Mesendoderm (in vitro differentiated cells): ENCODE measurements around the gene NUP107.

ENCODE experiments used
- DNase-seq: peaks from one replicate; pipeline ENCODE4 v3.0.0; 2013
- H2AK5ac ChIP-seq: 2 replicates; pipeline ENCODE4 v1.6.1; 2013; ENCODE audit warnings: low read length, inconsistent platforms
- H2BK120ac ChIP-seq: 2 replicates; pipeline ENCODE4 v1.6.1; 2013; ENCODE audit warnings: low read depth, mild to moderate bottlenecking, low read length, moderate library complexity, mixed read lengths
- H2BK15ac ChIP-seq: replicated peaks from 2 replicates; pipeline ENCODE4 v1.6.1; 2013; ENCODE audit warnings: low read depth, mild to moderate bottlenecking, moderate library complexity
- H2BK5ac ChIP-seq: 2 replicates; pipeline ENCODE4 v1.6.1; 2013; ENCODE audit warnings: low read length, inconsistent platforms
- H3K18ac ChIP-seq: 2 replicates; pipeline ENCODE4 v1.6.1; 2013; ENCODE audit warnings: mild to moderate bottlenecking, low read length, mixed read lengths
- H3K23ac ChIP-seq: one replicate; pipeline ENCODE4 v1.6.1; 2013; ENCODE audit warnings: low read length
- H3K27ac ChIP-seq: 2 replicates; pipeline ENCODE4 v1.5.1; 2013; ENCODE audit warnings: low read depth, mild to moderate bottlenecking, inconsistent platforms, low read length, moderate library complexity
- H3K27me3 ChIP-seq: 2 replicates; pipeline ENCODE4 v1.6.1; 2013; ENCODE audit warnings: low read length, control low read depth, mild to moderate bottlenecking, inconsistent platforms; ENCODE audit not compliant: insufficient read depth, poor library complexity
- H3K36me3 ChIP-seq: 2 replicates; pipeline ENCODE4 v1.6.1; 2013; ENCODE audit warnings: low read length, inconsistent platforms; ENCODE audit not compliant: control insufficient read depth, insufficient read depth
- H3K4ac ChIP-seq: one replicate; pipeline ENCODE4 v1.6.1; 2013; ENCODE audit warnings: low read depth, mild to moderate bottlenecking, low read length, moderate library complexity
- H3K4me1 ChIP-seq: 2 replicates; pipeline ENCODE4 v1.6.1; 2013; ENCODE audit warnings: low read depth, low read length, inconsistent platforms; ENCODE audit not compliant: control insufficient read depth
- H3K4me2 ChIP-seq: 2 replicates; pipeline ENCODE4 v1.6.1; 2013; ENCODE audit warnings: low read length
- H3K4me3 ChIP-seq: 2 replicates; pipeline ENCODE4 v1.5.1; 2013; ENCODE audit warnings: mild to moderate bottlenecking, low read length
- H3K56ac ChIP-seq: one replicate; pipeline ENCODE4 v1.6.1; 2013; ENCODE audit warnings: low read length
- H3K79me1 ChIP-seq: 2 replicates; pipeline ENCODE4 v1.6.1; 2013; ENCODE audit warnings: low read length, inconsistent platforms
- H3K79me2 ChIP-seq: 2 replicates; pipeline ENCODE4 v1.6.1; 2013; ENCODE audit warnings: mild to moderate bottlenecking, low read length; ENCODE audit not compliant: control insufficient read depth, insufficient read depth
- H3K9ac ChIP-seq: 2 replicates; pipeline ENCODE4 v1.6.1; 2013; ENCODE audit warnings: low read length, inconsistent platforms
- H4K5ac ChIP-seq: one replicate; pipeline ENCODE4 v1.6.1; 2013; ENCODE audit warnings: low read length
- H4K8ac ChIP-seq: one replicate; pipeline ENCODE4 v1.6.1; 2013; ENCODE audit warnings: low read depth, mild to moderate bottlenecking, control low read depth, low read length, moderate library complexity
- WGBS: extraction: QIAGEN DNeasy Blood & Tissue Kit; methylation state at CpG from one replicate; pipeline ENCODE4 v1.1.7; 2013; ENCODE audit warnings: low lambda C conversion rate, missing lambda C conversion rate; ENCODE audit not compliant: insufficient coverage; ENCODE audit errors: extremely low coverage; 5-methylcytosine and 5-hydroxymethylcytosine counted together

The NUP107 gene

DNA sequence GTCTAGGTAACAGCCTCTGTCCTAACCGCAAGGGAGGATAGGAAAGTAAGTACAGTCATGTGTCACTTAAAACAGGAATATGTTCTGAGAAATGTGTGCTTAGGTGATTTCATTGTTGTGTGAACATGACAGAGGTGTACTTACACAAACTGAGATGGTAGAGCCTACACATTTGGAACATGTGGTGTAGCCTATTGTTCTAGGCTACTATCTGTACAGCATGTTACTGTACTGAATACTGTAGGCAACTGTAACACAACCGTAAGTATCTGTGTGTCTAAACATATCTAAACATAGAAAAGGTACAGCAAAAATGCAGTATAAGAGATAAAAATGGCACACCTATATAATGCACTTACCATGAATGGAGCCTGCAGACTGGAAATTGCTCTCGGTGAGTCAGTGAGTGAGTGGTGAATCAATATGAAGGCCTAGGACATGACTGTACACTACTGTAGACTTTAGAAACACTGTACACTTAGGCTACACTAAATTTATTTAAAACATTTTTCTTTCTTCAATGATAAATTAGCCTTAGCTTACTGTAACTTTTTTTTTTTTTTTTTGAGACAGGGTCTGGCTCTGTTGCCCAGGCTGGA, 108.0 kb downstream of the NUP107 start:
- Histone ChIP-seq H2BK120ac (no peak overlapping the region), H4K5ac (no peak overlapping the region), H3K9ac (no peak overlapping the region), H2AK5ac (no peak overlapping the region), H3K4me2 (no peak overlapping the region), H3K27me3 (no peaks in the 10 kb centered on the region), H3K36me3 (no peaks in the 10 kb centered on the region), H2BK15ac (no peak overlapping the region), H3K23ac (no peak overlapping the region), H2BK5ac (no peak overlapping the region), H3K79me2 (no peaks in the 10 kb centered on the region), H3K56ac (no peak overlapping the region), H3K18ac (no peak overlapping the region), H3K27ac (no peak overlapping the region), H3K4me1 (no peaks in the 10 kb centered on the region), H3K79me1 (no peaks in the 10 kb centered on the region), H4K8ac (no peak overlapping the region), H3K4me3 (no peak overlapping the region), H3K4ac (no peak overlapping the region)
- no peak for DNase-seq
- no CpG with 5 or more reads among the region's 3 CpGs for WGBS
